Measurements from ENCODE around the gene ZNF423.

The ZNF423 gene

DNA sequence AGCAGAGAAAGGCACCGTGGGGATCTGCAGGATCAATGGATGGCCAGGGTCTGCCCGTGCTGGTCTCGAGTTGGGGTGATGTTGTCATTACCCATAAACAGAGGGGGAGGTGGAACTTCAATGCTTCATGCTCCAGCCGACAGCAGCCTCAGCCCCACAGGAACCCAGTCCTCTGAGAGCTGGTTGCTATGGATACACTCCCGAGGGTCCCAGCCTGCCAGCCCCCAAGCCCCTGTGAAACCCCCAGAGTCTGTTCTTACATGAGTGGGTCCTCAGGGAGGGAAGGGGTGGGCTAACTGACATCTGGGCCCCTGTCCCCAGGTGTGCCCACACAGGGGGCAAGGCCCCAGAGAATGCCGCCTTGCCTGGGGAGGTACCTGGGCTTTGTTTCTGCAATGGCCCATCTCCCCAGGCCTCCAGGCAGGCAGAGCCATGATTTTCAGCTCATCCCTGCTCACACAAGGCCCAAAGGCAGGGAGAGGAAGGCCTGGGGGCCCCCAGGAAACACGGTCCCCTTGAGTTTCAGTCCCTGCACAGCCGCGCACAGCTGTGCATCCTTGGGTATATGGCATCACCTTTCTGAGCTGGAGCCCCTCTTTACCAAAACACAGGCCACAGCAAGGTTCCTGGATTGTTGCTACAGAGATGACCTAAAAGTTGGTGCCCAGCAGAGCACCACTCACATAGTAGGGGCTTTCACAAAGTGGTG, 223.7 kb downstream of the ZNF423 start:
- Mint-ChIP-seq H3K36me3 (ENCODE audit: low read depth) (peaks cover 30% of the 10 kb centered on the region), H3K4me3 (no peak overlapping the region), H3K27ac (no peak overlapping the region), H3K4me1 (peaks cover 39% of the 10 kb centered on the region), H3K9me3 (no peaks in the 10 kb centered on the region), H3K27me3 (ENCODE audit: low read depth, poor library complexity) (no peaks in the 10 kb centered on the region)
- TF ChIP-seq, protein P1, sequence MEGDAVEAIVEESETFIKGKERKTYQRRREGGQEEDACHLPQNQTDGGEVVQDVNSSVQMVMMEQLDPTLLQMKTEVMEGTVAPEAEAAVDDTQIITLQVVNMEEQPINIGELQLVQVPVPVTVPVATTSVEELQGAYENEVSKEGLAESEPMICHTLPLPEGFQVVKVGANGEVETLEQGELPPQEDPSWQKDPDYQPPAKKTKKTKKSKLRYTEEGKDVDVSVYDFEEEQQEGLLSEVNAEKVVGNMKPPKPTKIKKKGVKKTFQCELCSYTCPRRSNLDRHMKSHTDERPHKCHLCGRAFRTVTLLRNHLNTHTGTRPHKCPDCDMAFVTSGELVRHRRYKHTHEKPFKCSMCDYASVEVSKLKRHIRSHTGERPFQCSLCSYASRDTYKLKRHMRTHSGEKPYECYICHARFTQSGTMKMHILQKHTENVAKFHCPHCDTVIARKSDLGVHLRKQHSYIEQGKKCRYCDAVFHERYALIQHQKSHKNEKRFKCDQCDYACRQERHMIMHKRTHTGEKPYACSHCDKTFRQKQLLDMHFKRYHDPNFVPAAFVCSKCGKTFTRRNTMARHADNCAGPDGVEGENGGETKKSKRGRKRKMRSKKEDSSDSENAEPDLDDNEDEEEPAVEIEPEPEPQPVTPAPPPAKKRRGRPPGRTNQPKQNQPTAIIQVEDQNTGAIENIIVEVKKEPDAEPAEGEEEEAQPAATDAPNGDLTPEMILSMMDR (IDR thresholded peaks at IDR 0.05): no peak
- DNase-seq: no peak

DNA sequence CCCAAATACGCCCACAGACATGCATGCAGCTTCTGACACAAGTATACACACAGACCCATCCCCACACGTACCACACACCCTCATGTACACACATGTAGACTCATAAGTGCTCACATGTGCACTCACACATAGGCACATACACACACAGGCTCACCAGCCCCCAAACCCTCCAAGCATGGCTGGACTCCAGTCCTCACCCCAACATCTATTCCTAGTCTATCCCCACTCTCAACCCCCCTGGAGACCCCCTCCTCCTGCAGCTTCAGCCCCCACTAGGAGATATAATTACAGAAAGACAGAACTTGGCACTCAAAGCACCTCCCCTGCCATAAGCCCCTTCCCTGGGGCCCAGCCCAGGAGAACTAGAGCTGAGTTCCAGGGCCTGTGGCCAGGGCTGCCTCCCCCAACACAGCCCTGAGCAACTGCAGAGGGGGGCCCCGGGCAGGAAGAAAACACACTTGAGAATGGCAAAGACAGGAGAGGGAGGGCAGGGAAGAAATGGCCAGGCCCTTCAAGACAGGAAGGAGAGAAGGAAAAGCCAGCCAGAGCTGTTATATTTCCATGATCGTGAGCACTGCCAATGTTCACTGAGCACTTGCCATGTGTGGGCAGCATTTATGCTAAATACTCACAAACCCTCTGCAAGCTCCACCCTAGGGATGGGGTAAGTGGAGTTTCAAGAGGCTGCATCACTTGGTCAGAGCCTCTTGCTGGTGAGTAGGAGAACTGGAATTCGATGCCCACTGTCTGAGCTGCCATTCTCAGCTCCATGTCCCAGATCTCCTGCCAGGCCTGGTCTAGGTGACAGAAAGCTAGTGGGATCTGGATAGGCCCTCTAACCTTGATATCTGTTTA, 224.5 kb downstream of the ZNF423 start:
- no peak overlapping the region for H3K4me3 Mint-ChIP-seq
- DNase-seq: no peak
- peak overlapping the region; percentile 77 for H3K27ac Mint-ChIP-seq
- TF ChIP-seq, protein P1 (IDR thresholded peaks at IDR 0.05): no peak
- no peaks in the 10 kb centered on the region for H3K9me3 Mint-ChIP-seq
- H3K27me3 Mint-ChIP-seq (ENCODE audit: low read depth, poor library complexity): no peaks in the 10 kb centered on the region
- H3K4me1 Mint-ChIP-seq: peaks cover 36% of the 10 kb centered on the region
- peaks cover 22% of the 10 kb centered on the region for H3K36me3 Mint-ChIP-seq (ENCODE audit: low read depth)

DNA sequence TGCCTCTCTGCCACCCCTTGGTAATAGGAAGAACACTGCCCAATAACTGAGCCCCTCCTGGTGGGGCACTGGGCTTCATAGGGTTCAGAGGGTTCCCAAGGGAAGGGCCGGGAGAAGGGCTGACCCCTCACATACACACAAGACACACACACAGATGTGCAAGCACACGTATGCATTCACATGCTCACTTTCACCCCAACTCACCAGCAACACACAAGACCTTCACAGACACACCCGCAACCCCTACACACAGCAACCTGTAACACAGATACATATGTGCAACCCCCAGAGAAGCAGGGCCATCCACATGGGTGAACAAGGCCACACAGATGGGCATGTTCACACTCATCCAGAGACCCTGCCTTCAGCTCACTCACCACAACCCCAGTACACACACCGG, 225.1 kb downstream of the ZNF423 start:
- Mint-ChIP-seq H3K9me3 (no peaks in the 10 kb centered on the region), H3K27me3 (ENCODE audit: low read depth, poor library complexity) (no peaks in the 10 kb centered on the region), H3K36me3 (ENCODE audit: low read depth) (peaks cover 16% of the 10 kb centered on the region), H3K27ac (no peak overlapping the region), H3K4me3 (no peak overlapping the region), H3K4me1 (peaks cover 36% of the 10 kb centered on the region)
- no peak for DNase-seq
- TF ChIP-seq, protein P1 (IDR thresholded peaks at IDR 0.05): no peak

DNA sequence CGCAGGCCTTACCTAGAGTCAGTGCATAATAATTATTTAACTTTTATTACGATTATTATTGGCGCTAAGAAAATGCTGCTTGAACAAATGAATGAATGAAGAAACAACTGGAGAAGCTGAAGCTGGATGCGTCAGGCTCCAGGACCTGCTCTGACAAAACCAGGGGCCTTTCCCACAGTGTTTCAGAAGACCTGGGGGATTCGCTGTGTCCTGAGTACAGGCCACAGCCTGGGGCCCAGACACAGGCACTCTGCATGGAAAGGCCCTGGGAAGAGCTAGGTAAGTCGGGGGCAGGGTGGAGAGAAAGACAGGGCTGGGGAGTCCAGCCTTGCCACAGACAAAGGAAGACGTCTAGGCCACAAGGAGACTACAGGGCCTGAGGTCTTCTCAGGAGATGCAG, 226.1 kb downstream of the ZNF423 start:
- TF ChIP-seq, protein P1 (IDR thresholded peaks at IDR 0.05): no peak
- H3K4me3 Mint-ChIP-seq: no peak overlapping the region
- H3K4me1 Mint-ChIP-seq: peaks cover 32% of the 10 kb centered on the region
- no peak overlapping the region for H3K27ac Mint-ChIP-seq
- no peak for DNase-seq
- H3K36me3 Mint-ChIP-seq (ENCODE audit: low read depth): peaks cover 10% of the 10 kb centered on the region
- H3K27me3 Mint-ChIP-seq (ENCODE audit: low read depth, poor library complexity): no peaks in the 10 kb centered on the region
- H3K9me3 Mint-ChIP-seq: no peaks in the 10 kb centered on the region

DNA sequence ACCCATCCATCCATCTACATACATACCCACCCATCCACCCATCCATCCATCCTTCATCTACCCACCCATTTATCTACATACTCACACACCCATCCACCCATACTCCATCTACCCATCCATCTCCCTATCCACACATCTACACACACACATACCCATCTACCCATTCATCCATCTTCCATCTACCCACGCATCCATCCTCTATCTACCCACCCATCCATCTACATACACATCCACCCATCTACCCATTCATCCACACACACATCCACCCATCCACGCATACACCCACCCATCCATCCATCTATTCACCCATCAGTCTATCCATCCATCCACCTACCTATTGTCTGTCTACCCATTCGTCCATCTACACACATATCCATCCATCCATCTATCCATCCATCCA, 227.8 kb downstream of the ZNF423 start:
- peaks cover 24% of the 10 kb centered on the region for H3K4me1 Mint-ChIP-seq
- no peak overlapping the region for H3K4me3 Mint-ChIP-seq
- H3K27ac Mint-ChIP-seq: no peak overlapping the region
- H3K9me3 Mint-ChIP-seq: no peaks in the 10 kb centered on the region
- TF ChIP-seq, protein P1 (IDR thresholded peaks at IDR 0.05): no peak
- H3K27me3 Mint-ChIP-seq (ENCODE audit: low read depth, poor library complexity): no peaks in the 10 kb centered on the region
- no peak for DNase-seq
- H3K36me3 Mint-ChIP-seq (ENCODE audit: low read depth): peaks cover 10% of the 10 kb centered on the region

Data from nephron progenitor cell (in vitro differentiated cells).